GM06990 (cell line): ENCODE measurements around the gene FOXP4.

Source experiments
- DNase-seq: peaks from one replicate; pipeline ENCODE4 v3.0.0-alpha.2; 2011; ENCODE audit not compliant: insufficient read length; ENCODE audit errors: extremely low read depth
- H3K27me3 ChIP-seq: replicated peaks from 2 replicates; pipeline ENCODE4 v1.6.0; 2011; ENCODE audit warnings: low read length; ENCODE audit not compliant: control insufficient read depth, insufficient read depth
- H3K36me3 ChIP-seq: 2 replicates; pipeline ENCODE4 v1.5.1; 2011; ENCODE audit warnings: low read length; ENCODE audit not compliant: control insufficient read depth, insufficient read depth
- H3K4me3 ChIP-seq: replicated peaks from 2 replicates; pipeline ENCODE4 v1.5.1; 2011; ENCODE audit warnings: low read depth, mild to moderate bottlenecking, control low read depth, low read length
- TF ChIP-seq, protein P1 (sequence below): IDR thresholded peaks from 2 replicates; pipeline ENCODE4 v1.5.1; 2011; ENCODE audit warnings: low read length, control low read depth, mild to moderate bottlenecking, inconsistent platforms; ENCODE audit not compliant: insufficient read depth, poor library complexity, severe bottlenecking

Gene FOXP4

DNA sequence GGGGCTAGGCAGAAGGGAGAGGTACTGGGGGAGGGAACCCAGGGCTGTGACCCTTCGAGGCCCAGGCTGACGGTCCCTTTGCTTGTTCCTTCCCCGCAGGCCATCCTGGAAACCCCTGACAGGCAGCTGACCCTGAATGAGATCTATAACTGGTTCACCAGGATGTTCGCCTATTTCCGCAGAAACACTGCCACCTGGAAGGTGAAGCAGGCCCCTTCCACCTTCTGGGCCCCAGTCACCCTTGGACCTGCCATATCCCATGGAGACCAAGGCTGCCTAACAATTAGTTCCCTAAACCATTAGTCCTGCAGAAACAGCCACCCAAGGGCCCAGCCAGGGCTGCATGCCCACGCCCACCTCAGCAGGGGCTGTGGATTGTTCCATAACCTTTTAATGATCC, 44.9 kb downstream of the FOXP4 start:
- no peaks in the 10 kb centered on the region for H3K27me3 ChIP-seq

DNA sequence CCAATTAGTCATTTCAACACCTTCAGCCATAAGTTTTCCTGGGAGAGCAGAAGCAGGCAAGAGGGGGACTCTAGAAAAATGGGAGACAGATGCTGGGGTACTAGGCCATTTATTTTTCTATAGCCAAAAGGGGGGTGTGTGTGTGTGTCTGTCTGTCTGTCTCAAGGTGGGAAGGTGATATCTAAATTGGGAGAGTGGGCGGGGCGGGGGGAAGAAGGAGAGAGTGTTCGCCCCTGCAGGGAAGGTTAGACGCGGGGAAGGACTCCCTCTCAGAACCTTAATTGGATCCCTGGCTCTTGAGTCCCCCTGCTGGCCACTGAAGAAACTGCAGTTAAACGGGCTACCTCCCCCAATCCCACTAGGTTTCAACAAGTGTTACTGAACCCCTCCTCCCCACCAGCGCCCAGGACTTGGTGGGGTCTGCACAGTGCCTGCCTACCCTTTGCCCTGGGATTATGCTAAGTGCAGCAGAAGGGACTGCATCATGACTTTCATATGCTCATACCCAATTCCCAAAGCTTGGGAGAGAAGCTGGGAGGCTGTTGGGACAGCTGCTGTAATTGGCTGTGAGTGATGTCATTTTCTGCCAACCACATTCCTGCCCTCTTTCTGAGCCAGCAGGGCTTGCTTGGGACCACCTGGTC, 45.8 kb downstream of the FOXP4 start:
- Histone ChIP-seq H3K4me3 (no peak overlapping the region), H3K27me3 (no peaks in the 10 kb centered on the region), H3K36me3 (peaks cover 41% of the 10 kb centered on the region)
- DNase-seq: no peak
- TF ChIP-seq, protein P1, sequence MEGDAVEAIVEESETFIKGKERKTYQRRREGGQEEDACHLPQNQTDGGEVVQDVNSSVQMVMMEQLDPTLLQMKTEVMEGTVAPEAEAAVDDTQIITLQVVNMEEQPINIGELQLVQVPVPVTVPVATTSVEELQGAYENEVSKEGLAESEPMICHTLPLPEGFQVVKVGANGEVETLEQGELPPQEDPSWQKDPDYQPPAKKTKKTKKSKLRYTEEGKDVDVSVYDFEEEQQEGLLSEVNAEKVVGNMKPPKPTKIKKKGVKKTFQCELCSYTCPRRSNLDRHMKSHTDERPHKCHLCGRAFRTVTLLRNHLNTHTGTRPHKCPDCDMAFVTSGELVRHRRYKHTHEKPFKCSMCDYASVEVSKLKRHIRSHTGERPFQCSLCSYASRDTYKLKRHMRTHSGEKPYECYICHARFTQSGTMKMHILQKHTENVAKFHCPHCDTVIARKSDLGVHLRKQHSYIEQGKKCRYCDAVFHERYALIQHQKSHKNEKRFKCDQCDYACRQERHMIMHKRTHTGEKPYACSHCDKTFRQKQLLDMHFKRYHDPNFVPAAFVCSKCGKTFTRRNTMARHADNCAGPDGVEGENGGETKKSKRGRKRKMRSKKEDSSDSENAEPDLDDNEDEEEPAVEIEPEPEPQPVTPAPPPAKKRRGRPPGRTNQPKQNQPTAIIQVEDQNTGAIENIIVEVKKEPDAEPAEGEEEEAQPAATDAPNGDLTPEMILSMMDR: peak; percentile 94

More for the DNA sequence above, 44.9 kb downstream of the FOXP4 start:
- H3K4me3 ChIP-seq: no peak overlapping the region
- DNase-seq: no peak
- H3K36me3 ChIP-seq: peaks cover 36% of the 10 kb centered on the region
- TF ChIP-seq, protein P1: no peak

DNA sequence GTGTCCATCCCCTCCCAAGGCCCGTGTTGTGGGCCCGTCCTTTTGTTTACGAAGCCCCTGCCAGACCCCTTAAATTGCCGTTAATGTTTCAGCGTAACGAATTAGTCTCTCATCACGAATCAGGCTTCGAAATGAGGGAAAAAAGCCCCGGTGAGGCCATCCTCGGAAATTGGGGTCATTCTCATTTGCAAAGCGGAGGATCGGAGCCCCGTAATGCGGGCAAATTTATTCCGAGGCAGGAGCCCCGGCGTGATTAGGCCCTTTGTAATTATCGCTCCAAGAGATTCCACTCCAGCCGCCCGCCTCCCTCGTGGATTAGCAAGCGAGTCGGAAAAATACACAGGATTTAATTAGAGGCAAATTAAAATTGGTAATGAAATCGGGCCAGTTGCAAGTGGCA, 47.2 kb downstream of the FOXP4 start:
- H3K36me3 ChIP-seq: peaks cover 36% of the 10 kb centered on the region
- TF ChIP-seq, protein P1: no peak
- no peaks in the 10 kb centered on the region for H3K27me3 ChIP-seq
- no peak for DNase-seq
- no peak overlapping the region for H3K4me3 ChIP-seq

- Histone ChIP-seq H3K36me3 (peaks cover 35% of the 10 kb centered on the region), H3K4me3 (no peak overlapping the region), H3K27me3 (no peaks in the 10 kb centered on the region)
- DNase-seq: no peak
- TF ChIP-seq, protein P1: no peak
Measured at GRCh38 chr6:41593839-41594238, 47.7 kb downstream of the FOXP4 start.

- no peak for DNase-seq
- Histone ChIP-seq H3K4me3 (no peak overlapping the region), H3K27me3 (no peaks in the 10 kb centered on the region), H3K36me3 (peaks cover 32% of the 10 kb centered on the region)
- TF ChIP-seq, protein P1: no peak
Measured at GRCh38 chr6:41594326-41594725, 48.1 kb downstream of the FOXP4 start.

DNA sequence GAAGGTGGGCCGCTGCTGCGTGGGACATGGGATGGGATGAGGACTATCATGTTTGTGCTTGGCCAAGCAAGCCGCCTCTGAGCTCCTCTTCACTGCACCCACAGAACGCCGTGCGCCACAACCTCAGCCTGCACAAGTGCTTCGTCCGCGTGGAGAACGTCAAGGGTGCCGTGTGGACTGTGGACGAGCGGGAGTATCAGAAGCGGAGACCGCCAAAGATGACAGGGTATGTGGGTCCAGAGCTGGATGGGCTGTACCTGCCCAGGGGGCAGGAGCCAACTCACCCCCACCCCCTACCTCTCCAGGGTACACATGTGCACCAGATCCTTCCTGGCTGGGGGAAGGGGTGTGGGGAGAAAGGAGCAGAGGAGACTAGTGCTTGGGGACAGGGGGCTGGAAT, 48.6 kb downstream of the FOXP4 start:
- Histone ChIP-seq H3K36me3 (peaks cover 32% of the 10 kb centered on the region), H3K4me3 (no peak overlapping the region), H3K27me3 (no peaks in the 10 kb centered on the region)
- no peak for DNase-seq
- TF ChIP-seq, protein P1: no peak
